DND-41 (cell line): ENCODE measurements around the gene INKA2.

Experiments
- EZH2 ChIP-seq: IDR thresholded peaks from 3 replicates; pipeline ENCODE4 v1.6.1; 2012; ENCODE audit warnings: borderline replicate concordance, low read depth, mild to moderate bottlenecking, moderate library complexity, low read length, inconsistent platforms; ENCODE audit not compliant: severe bottlenecking
- TF ChIP-seq, protein P1 (sequence below): IDR thresholded peaks from 2 replicates; pipeline ENCODE4 v1.5.1; 2012; ENCODE audit warnings: borderline replicate concordance, low read length, moderate library complexity, mild to moderate bottlenecking; ENCODE audit not compliant: poor library complexity, severe bottlenecking; ENCODE audit errors: extremely low read depth

DNA sequence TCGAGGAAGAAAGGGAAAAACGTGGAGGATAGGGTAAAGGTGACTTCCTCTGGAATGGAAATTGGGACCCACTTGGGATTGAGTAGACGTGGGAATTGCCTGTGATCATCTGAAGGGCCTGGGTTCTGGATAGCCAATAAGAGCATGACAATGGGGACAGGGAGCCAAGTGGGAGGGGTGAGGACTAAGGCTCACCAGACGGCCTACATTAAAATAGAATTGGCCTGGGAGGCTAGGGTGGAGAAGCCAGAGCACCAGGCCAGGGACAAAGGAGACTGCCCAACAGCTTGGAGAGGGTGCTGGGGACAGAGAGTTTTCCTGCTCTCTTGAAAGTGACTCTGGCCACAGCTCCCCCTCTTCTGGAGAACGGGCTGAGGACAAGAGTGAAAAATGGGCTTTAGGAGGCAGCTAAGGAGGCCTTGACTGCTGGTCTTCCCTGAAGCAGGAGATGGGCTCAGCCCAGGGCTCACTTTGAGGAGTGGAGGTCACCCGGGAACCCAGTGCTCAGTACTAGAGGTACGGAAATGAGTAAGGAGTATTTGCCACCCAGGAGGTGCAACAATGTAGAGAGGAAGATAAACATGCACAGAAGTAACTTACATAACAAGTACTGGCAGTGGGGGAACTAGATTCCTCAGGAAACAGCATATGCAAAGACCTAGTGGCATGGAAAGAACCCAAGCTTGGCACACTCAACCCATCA, 18.8 kb downstream of the INKA2 start:
- TF ChIP-seq EZH2: no peak
- TF ChIP-seq, protein P1, sequence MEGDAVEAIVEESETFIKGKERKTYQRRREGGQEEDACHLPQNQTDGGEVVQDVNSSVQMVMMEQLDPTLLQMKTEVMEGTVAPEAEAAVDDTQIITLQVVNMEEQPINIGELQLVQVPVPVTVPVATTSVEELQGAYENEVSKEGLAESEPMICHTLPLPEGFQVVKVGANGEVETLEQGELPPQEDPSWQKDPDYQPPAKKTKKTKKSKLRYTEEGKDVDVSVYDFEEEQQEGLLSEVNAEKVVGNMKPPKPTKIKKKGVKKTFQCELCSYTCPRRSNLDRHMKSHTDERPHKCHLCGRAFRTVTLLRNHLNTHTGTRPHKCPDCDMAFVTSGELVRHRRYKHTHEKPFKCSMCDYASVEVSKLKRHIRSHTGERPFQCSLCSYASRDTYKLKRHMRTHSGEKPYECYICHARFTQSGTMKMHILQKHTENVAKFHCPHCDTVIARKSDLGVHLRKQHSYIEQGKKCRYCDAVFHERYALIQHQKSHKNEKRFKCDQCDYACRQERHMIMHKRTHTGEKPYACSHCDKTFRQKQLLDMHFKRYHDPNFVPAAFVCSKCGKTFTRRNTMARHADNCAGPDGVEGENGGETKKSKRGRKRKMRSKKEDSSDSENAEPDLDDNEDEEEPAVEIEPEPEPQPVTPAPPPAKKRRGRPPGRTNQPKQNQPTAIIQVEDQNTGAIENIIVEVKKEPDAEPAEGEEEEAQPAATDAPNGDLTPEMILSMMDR: no peak
